ENCODE results near the gene ITGB4.

The ITGB4 gene

GRCh38 chr17:75681289-75681688 is 40.0 kb upstream of the ITGB4 start:
- Histone ChIP-seq H3K36me3 (peaks cover 26% of the 10 kb centered on the region), H3K4me3 (ENCODE audit: low read depth, low read length) (no peak overlapping the region), H3K27me3 (no peaks in the 10 kb centered on the region), H3K9me3 (no peaks in the 10 kb centered on the region), H3K4me1 (peaks cover 10% of the 10 kb centered on the region)
- TF ChIP-seq, protein P1, sequence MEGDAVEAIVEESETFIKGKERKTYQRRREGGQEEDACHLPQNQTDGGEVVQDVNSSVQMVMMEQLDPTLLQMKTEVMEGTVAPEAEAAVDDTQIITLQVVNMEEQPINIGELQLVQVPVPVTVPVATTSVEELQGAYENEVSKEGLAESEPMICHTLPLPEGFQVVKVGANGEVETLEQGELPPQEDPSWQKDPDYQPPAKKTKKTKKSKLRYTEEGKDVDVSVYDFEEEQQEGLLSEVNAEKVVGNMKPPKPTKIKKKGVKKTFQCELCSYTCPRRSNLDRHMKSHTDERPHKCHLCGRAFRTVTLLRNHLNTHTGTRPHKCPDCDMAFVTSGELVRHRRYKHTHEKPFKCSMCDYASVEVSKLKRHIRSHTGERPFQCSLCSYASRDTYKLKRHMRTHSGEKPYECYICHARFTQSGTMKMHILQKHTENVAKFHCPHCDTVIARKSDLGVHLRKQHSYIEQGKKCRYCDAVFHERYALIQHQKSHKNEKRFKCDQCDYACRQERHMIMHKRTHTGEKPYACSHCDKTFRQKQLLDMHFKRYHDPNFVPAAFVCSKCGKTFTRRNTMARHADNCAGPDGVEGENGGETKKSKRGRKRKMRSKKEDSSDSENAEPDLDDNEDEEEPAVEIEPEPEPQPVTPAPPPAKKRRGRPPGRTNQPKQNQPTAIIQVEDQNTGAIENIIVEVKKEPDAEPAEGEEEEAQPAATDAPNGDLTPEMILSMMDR (IDR thresholded peaks at IDR 0.05; ENCODE audit: low read depth, low read length), result no peak
- no peak for DNase-seq

DNA sequence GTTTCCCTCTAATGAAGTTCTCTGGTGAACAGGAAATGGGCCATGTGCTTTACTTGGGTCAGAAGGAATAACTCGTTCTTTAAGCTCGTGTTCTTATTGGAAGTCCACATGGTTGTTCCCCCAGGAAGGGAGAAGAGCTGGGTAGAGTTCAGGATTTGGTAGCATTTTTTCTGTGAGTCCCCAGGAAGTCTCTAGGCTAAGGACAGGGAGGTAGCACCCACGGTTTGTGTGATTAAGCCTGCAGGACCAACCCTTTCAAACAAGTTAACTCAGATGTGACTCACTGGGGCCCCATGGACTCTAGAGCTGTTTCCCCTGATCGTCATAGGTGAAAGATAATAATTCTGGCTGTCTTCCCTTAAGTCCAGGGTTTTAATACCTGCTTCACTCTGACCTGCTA is 37.7 kb upstream of the ITGB4 start:
- TF ChIP-seq, protein P1 (IDR thresholded peaks at IDR 0.05; ENCODE audit: low read depth, low read length), result no peak
- no peak for DNase-seq
- Histone ChIP-seq H3K4me3 (ENCODE audit: low read depth, low read length) (no peak overlapping the region), H3K4me1 (peaks cover 10% of the 10 kb centered on the region), H3K9me3 (no peaks in the 10 kb centered on the region), H3K36me3 (peaks cover 21% of the 10 kb centered on the region), H3K27me3 (no peaks in the 10 kb centered on the region)

GRCh38 chr17:75684249-75684648 is 37.0 kb upstream of the ITGB4 start:
- no peak overlapping the region for H3K4me3 ChIP-seq (ENCODE audit: low read depth, low read length)
- DNase-seq, result no peak
- peaks cover 18% of the 10 kb centered on the region for H3K36me3 ChIP-seq
- peaks cover 10% of the 10 kb centered on the region for H3K4me1 ChIP-seq
- H3K9me3 ChIP-seq, result no peaks in the 10 kb centered on the region
- TF ChIP-seq, protein P1 (IDR thresholded peaks at IDR 0.05; ENCODE audit: low read depth, low read length), result no peak
- no peaks in the 10 kb centered on the region for H3K27me3 ChIP-seq

- TF ChIP-seq, protein P1 (IDR thresholded peaks at IDR 0.05; ENCODE audit: low read depth, low read length), result no peak
- Histone ChIP-seq H3K4me1 (peaks cover 10% of the 10 kb centered on the region), H3K27me3 (no peaks in the 10 kb centered on the region), H3K4me3 (ENCODE audit: low read depth, low read length) (no peak overlapping the region), H3K9me3 (no peaks in the 10 kb centered on the region), H3K36me3 (peaks cover 11% of the 10 kb centered on the region)
- no peak for DNase-seq
Observed at GRCh38 chr17:75684924-75685323, 36.3 kb upstream of the ITGB4 start.

DNA sequence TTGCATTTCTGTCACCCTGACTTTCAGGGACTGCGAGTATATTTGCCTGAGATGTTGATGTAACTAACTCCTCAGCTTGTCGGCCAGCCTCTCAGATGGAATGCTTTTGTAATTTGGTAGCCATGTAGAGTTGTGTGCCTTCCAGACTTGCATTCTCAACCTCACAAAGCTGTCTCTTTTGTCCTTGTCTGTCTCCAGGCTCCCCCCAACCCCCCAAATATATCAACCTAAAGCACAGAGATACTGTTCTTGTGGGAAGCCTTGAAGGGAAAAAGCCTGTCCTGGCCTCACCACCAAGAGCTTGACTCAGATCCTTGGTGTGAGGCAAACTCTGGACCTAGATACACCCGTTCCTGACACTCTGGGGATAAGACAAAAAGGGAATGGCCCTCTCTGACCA is 35.8 kb upstream of the ITGB4 start:
- Histone ChIP-seq H3K9me3 (no peaks in the 10 kb centered on the region), H3K36me3 (peaks cover 10% of the 10 kb centered on the region), H3K27me3 (no peaks in the 10 kb centered on the region), H3K4me1 (peaks cover 10% of the 10 kb centered on the region), H3K4me3 (ENCODE audit: low read depth, low read length) (no peak overlapping the region)
- DNase-seq, result no peak
- TF ChIP-seq, protein P1 (IDR thresholded peaks at IDR 0.05; ENCODE audit: low read depth, low read length), result no peak

DNA sequence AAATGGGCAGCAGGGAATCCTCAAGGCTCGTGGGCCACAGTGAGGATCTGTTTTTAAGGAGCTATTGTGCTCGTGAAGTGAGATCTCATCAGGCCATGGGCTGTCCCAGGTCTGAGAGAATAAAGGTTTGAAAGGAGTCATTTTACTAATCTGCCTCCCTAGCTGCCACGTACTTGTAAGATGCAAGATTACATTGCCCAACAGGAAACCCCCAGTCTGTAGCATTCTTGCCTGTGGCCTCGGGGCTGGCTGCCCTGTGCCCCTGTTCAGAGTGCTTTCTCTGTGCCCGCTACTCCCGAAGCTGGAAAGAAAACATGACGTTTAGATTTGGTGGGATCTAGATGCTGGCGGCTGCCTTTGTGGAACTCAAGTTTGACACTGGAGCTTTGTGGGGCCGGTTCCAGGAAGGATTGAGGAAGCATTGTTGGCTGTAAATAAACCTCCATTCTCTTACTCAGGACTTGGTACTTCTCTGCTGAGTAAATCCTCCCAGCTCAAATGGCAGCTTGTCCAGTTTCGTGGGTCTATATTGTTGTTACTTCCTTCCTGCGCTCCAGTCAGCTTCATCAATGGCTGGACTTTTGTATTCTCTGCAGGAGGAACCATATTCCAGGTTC is 32.9 kb upstream of the ITGB4 start:
- no peak overlapping the region for H3K4me3 ChIP-seq (ENCODE audit: low read depth, low read length)
- H3K36me3 ChIP-seq, result peaks cover 10% of the 10 kb centered on the region
- no peaks in the 10 kb centered on the region for H3K27me3 ChIP-seq
- no peak for DNase-seq
- H3K9me3 ChIP-seq, result no peaks in the 10 kb centered on the region
- TF ChIP-seq, protein P1 (IDR thresholded peaks at IDR 0.05; ENCODE audit: low read depth, low read length), result no peak
- peaks cover 11% of the 10 kb centered on the region for H3K4me1 ChIP-seq
